ENCODE data around the gene SMG6. TPM values are rescaled to one million over a fixed set of nuclear protein-coding genes. Genes with fewer than 3 reads are reported as not detected.

The SMG6 gene
- total and polyA plus RNA-seq, 11 donors, result 12.2 to 38.6 (median 22.1) TPM

DNA sequence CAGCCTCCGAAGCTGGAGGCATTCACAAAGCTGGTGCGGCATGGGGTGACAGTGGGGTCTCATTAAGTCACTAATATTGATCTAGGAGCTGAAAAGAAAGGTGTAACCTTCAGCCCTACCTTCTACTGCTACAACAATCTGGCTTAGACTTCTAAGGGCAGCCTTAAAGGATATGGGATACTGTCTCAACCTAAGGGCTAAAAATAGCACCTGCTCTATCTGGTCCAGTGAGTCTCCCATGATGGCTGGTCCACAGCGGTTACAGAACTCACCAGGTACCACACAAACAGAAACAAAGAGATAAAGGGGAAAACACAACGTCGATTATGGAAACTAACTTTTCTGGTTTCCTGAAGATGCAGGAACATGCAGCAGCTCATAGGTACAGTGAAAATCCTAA lies 115.8 kb downstream of the SMG6 start:
- Histone ChIP-seq H3K4me1 (peaks cover 10 to 59% (median 41%) of the 10 kb centered on the region in 12 donors), H3K27ac (peak overlapping the region in 1 of 12 donors; percentile 31)

DNA sequence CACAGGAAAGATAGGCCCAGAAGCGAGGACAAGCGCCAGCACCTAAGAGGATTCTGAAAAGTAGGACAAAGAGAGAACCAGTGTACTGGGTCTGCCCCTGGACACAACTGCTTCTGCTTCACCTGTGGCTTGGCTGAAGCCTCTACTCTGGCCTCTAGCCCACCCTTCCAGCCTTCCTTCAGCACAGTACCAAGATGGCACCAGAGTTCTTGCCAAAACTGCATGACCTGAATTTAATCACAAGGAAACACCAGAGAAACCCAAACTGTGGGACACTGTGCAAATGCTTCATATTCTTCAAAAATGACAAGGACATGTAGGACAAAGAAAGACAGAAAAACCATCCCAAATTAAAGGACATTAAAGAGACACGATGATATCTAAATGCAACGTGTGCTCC lies 116.6 kb downstream of the SMG6 start:
- WGBS, 4 donors, result 89 to 95% (median 95%) methylated on average over 4 of the region's 4 CpGs
- Histone ChIP-seq H3K4me1 (peaks cover 7 to 59% (median 41%) of the 10 kb centered on the region in 12 donors), H3K9me3 (no peaks in the 10 kb centered on the region), H3K36me3 (peaks cover 0 to 40% (median 21%) of the 10 kb centered on the region in 9 donors), H3K27ac (no peak overlapping the region), H3K27me3 (no peaks in the 10 kb centered on the region), H3K4me3 (no peak overlapping the region)
- no peak for DNase-seq
- TF ChIP-seq, protein P1, sequence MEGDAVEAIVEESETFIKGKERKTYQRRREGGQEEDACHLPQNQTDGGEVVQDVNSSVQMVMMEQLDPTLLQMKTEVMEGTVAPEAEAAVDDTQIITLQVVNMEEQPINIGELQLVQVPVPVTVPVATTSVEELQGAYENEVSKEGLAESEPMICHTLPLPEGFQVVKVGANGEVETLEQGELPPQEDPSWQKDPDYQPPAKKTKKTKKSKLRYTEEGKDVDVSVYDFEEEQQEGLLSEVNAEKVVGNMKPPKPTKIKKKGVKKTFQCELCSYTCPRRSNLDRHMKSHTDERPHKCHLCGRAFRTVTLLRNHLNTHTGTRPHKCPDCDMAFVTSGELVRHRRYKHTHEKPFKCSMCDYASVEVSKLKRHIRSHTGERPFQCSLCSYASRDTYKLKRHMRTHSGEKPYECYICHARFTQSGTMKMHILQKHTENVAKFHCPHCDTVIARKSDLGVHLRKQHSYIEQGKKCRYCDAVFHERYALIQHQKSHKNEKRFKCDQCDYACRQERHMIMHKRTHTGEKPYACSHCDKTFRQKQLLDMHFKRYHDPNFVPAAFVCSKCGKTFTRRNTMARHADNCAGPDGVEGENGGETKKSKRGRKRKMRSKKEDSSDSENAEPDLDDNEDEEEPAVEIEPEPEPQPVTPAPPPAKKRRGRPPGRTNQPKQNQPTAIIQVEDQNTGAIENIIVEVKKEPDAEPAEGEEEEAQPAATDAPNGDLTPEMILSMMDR (IDR thresholded peaks at IDR 0.05), result no peak
- no peak for TF ChIP-seq POLR2A (IDR thresholded peaks at IDR 0.05)
- intact Hi-C loops (cut with DNase I), result no loop called here
- no peak for ATAC-seq

More for the DNA sequence above, 115.8 kb downstream of the SMG6 start:
- peaks cover 0 to 38% (median 21%) of the 10 kb centered on the region in 9 donors for H3K36me3 ChIP-seq
- ATAC-seq (no peak), DNase-seq (no peak)
- no peak overlapping the region for H3K4me3 ChIP-seq
- WGBS, 4 donors, result 65 to 74% (median 68%) methylated on average over 5 of the region's 5 CpGs
- TF ChIP-seq POLR2A (IDR thresholded peaks at IDR 0.05), result no peak
- TF ChIP-seq, protein P1 (IDR thresholded peaks at IDR 0.05), result no peak
- no peaks in the 10 kb centered on the region for H3K27me3 ChIP-seq
- no peaks in the 10 kb centered on the region for H3K9me3 ChIP-seq
- intact Hi-C loops (cut with DNase I), result no loop called here

DNA sequence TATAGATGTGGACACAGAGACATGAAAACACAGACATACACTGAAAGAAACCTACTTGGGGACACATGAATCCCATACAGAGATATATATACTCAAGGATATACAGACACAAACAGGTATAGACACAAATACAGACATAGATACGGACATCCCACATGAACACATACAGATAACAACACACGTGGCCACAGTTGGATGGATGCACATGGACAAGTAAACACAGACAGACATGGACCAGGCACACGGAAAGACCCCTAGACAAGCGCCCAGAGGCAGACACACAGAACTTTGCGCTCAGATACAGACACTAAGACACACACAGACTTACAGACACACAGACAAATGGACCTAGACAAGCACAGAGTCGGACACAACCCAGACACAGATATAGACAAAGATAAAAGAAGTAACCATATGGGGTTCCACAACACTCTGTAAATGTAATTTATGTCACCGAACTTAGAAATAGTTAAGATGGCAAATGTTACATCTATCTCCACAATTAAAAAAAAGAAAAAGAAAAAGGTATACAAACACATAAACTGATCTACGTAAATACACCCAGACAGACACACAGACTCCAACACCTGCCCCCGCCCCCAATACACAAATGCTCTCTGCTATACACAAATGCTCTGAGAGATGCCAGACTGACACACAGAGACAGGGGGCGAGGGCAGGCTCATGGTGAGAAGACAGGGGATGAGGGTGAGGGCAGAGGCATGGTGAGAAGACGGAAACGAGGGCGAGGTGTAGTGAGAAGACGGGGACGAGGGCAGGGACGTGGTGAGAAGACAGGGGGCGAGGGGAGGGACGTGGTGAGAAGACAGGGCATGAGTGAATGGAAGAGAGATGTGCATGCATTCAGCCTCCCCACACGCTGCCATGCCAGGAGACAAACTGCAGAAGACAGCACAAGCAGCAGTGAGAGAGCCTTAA lies 118.3 kb downstream of the SMG6 start:
- no peak overlapping the region for H3K27ac ChIP-seq
- intact Hi-C loops (cut with DNase I), result loop anchor here in 1 of 10 donors (5.0 kb wide), 2 partner anchors 37 to 57 kb away; no protein-coding TSS in a partner anchor
- DNase-seq (no peak), ATAC-seq (no peak)
- 87 to 94% (median 93%) methylated on average over 19 of the region's 19 CpGs for WGBS, 4 donors
- peaks cover 13 to 59% (median 45%) of the 10 kb centered on the region in 12 donors for H3K4me1 ChIP-seq
- TF ChIP-seq, protein P1 (IDR thresholded peaks at IDR 0.05), result no peak
- TF ChIP-seq POLR2A (IDR thresholded peaks at IDR 0.05), result no peak
- no peaks in the 10 kb centered on the region for H3K27me3 ChIP-seq
- H3K9me3 ChIP-seq, result no peaks in the 10 kb centered on the region
- H3K4me3 ChIP-seq, result no peak overlapping the region
- peaks cover 0 to 49% (median 21%) of the 10 kb centered on the region in 9 donors for H3K36me3 ChIP-seq

DNA sequence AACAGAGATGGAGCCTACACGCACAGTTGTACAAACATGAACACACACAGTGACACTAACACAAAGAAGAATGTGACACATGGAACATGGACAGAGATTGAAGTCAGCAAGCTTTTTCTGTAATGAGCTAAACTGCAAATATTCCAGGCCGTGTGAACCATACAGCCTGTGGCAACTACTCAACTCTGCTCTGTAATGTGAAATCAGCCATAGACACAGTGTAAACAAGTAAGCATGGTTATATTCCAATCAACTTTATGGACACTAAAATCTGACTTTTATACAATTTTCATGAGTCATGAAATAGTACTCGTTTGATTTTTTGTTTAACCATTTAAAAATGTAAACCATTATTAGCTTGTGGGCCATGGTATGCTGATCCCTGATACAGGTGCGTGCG lies 120.2 kb downstream of the SMG6 start:
- no peak for ATAC-seq
- H3K27me3 ChIP-seq, result no peaks in the 10 kb centered on the region
- H3K27ac ChIP-seq, result peak overlapping the region in 9 of 12 donors; percentile 78 to 97 (median 90)

More for the DNA sequence above, 120.2 kb downstream of the SMG6 start:
- peaks cover 0 to 46% (median 21%) of the 10 kb centered on the region in 9 donors for H3K36me3 ChIP-seq
- H3K9me3 ChIP-seq, result no peaks in the 10 kb centered on the region
- 83 to 90% (median 86%) methylated on average over 5 of the region's 5 CpGs for WGBS, 4 donors
- TF ChIP-seq POLR2A (IDR thresholded peaks at IDR 0.05), result no peak
- TF ChIP-seq, protein P1 (IDR thresholded peaks at IDR 0.05), result no peak
- peaks cover 19 to 60% (median 46%) of the 10 kb centered on the region in 12 donors for H3K4me1 ChIP-seq
- H3K4me3 ChIP-seq, result no peak overlapping the region
- intact Hi-C loops (cut with DNase I), result loop anchor here in 1 of 10 donors (5.0 kb wide), 2 partner anchors 39 to 59 kb away; no protein-coding TSS in a partner anchor
- DNase-seq, result no peak

Data from heart left ventricle (tissue), 16 donors.